Calu3 (cell line): ENCODE measurements around the gene PKHD1. TPM values are rescaled to one million over a fixed set of nuclear protein-coding genes. Genes with fewer than 3 reads are reported as not detected.

Experiments used
- BruUV-seq: library from RNA; stranded (reverse); fragments of 400-500 nt; replicated peaks from 2 replicates; lab custom pipeline; 2021; lab: Mats Ljungman, UMichigan
- CTCF ChIA-PET: fragments of 300-600 bp; sonication (Branson Sonifier 250); formaldehyde crosslinking; loops from one replicate; lab custom pipeline; 2022; ENCODE audit warnings: antibody characterized with exemption; lab: Charles Lee
- DNase-seq: peaks from one replicate; pipeline ENCODE4 v3.0.0; 2022
- H3K27ac Mint-ChIP-seq: one replicate; pipeline ENCODE4 v1.8.0; 2022; ENCODE audit warnings: mixed read lengths; ENCODE audit not compliant: unreplicated experiment
- H3K27me3 Mint-ChIP-seq: one replicate; pipeline ENCODE4 v1.8.0; 2022; ENCODE audit warnings: mixed read lengths; ENCODE audit not compliant: unreplicated experiment
- H3K36me3 Mint-ChIP-seq: one replicate; pipeline ENCODE4 v1.8.0; 2022; ENCODE audit warnings: mild to moderate bottlenecking, moderate library complexity, mixed read lengths; ENCODE audit not compliant: insufficient read depth, unreplicated experiment
- H3K4me1 Mint-ChIP-seq: one replicate; pipeline ENCODE4 v1.8.0; 2022; ENCODE audit warnings: mild to moderate bottlenecking, low read depth, mixed read lengths; ENCODE audit not compliant: unreplicated experiment
- H3K4me3 Mint-ChIP-seq: one replicate; pipeline ENCODE4 v1.8.0; 2022; ENCODE audit warnings: mild to moderate bottlenecking, low read depth, moderate library complexity, mixed read lengths; ENCODE audit not compliant: unreplicated experiment
- H3K9me3 Mint-ChIP-seq: one replicate; pipeline ENCODE4 v1.8.0; 2022; ENCODE audit warnings: low read depth, mixed read lengths; ENCODE audit not compliant: unreplicated experiment
- intact Hi-C: fragments of 100-400 bp; cut with micrococcal nuclease; formaldehyde crosslinking; loops from one replicate; pipeline ENCODE4 v1.10.0; 2022; ENCODE audit not compliant: unreplicated experiment
- total RNA-seq: library from RNA; stranded (reverse); gene quantifications from 2 replicates; pipeline ENCODE4 v1.2.3, GENCODE V29; 2022
- TF ChIP-seq, protein P1 (sequence below): fragments of 200-600 bp; IDR thresholded peaks from one replicate; pipeline ENCODE4 v1.8.0; 2022; ENCODE audit warnings: antibody characterized with exemption; ENCODE audit not compliant: unreplicated experiment

PKHD1 gene
- total RNA-seq, 1 experiment from 2014 or later: 25.2 TPM

DNA sequence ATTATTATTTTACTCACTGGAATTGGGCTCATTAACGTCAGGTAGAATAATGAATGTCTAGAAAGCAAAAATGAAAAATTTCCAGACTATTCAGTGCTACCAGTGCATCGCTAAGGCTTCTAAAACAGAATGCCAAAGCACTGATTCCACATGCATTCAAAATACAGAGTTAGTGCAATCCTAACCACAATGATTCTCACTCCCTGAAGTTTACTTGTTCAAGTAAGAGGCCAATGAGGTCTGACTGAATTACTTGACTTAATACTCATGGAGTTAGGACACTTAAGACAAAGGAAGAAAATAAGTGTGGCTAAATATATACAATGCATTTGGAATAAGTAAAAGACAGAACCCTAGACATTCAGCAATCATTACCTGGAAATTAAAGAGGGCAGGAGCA, 220.5 kb downstream of the PKHD1 start:
- H3K4me1 Mint-ChIP-seq: peaks cover 14% of the 10 kb centered on the region
- no peaks in the 10 kb centered on the region for H3K9me3 Mint-ChIP-seq
- DNase-seq: no peak
- no peak overlapping the region for H3K27ac Mint-ChIP-seq
- H3K27me3 Mint-ChIP-seq: no peaks in the 10 kb centered on the region
- BruUV-seq: no TSS peak
- TF ChIP-seq, protein P1, sequence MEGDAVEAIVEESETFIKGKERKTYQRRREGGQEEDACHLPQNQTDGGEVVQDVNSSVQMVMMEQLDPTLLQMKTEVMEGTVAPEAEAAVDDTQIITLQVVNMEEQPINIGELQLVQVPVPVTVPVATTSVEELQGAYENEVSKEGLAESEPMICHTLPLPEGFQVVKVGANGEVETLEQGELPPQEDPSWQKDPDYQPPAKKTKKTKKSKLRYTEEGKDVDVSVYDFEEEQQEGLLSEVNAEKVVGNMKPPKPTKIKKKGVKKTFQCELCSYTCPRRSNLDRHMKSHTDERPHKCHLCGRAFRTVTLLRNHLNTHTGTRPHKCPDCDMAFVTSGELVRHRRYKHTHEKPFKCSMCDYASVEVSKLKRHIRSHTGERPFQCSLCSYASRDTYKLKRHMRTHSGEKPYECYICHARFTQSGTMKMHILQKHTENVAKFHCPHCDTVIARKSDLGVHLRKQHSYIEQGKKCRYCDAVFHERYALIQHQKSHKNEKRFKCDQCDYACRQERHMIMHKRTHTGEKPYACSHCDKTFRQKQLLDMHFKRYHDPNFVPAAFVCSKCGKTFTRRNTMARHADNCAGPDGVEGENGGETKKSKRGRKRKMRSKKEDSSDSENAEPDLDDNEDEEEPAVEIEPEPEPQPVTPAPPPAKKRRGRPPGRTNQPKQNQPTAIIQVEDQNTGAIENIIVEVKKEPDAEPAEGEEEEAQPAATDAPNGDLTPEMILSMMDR: no peak
- CTCF ChIA-PET: no interaction called here
- no peak overlapping the region for H3K4me3 Mint-ChIP-seq
- intact Hi-C loops: no loop called here
- no peaks in the 10 kb centered on the region for H3K36me3 Mint-ChIP-seq

DNA sequence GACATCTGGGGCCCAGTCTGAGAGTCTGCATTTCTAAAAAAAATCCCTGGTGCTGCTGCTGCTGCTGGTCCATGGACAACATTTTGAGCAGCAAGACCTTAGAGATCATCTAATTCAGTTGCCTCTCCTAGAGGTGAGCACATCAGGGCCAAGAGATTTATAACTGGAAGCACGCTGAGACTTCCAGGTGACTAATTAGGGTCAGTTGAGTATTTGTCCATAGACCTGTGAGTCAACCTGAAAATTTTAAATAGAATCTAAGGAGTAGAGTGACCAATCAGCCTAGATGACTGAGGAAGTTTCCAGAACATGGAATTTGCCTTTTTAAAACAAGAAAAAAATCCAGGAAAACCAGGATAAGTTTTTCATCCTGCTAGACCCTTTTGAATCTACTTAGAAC, 221.4 kb downstream of the PKHD1 start:
- CTCF ChIA-PET: no interaction called here
- H3K27ac Mint-ChIP-seq: no peak overlapping the region
- H3K9me3 Mint-ChIP-seq: no peaks in the 10 kb centered on the region
- no peak for DNase-seq
- H3K27me3 Mint-ChIP-seq: no peaks in the 10 kb centered on the region
- no peak overlapping the region for H3K4me3 Mint-ChIP-seq
- H3K4me1 Mint-ChIP-seq: peaks cover 14% of the 10 kb centered on the region
- no TSS peak for BruUV-seq
- TF ChIP-seq, protein P1: no peak
- H3K36me3 Mint-ChIP-seq: no peaks in the 10 kb centered on the region
- intact Hi-C loops: no loop called here

DNA sequence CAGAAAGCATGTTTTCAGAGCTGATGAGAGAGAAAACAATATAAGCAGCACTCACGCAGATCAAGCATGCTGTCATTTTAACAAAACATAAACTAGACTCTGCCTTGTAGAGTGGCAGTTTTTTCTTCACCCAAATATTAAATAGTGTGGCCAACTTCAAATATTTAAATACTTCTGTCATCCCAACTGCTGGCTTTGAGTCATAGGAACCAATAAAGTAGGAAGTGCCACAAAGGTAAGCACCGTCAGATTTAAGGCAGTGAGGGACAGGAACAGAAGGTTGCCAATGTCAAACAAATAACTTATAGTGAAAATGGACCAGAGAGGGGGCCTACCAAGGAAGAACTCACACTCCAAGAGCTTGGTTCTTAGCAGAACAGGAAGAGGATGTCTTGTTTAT, 222.2 kb downstream of the PKHD1 start:
- Mint-ChIP-seq H3K36me3 (no peaks in the 10 kb centered on the region), H3K27ac (no peak overlapping the region), H3K9me3 (no peaks in the 10 kb centered on the region), H3K4me1 (peaks cover 14% of the 10 kb centered on the region), H3K4me3 (no peak overlapping the region), H3K27me3 (no peaks in the 10 kb centered on the region)
- no TSS peak for BruUV-seq
- no peak for DNase-seq
- intact Hi-C loops: no loop called here
- CTCF ChIA-PET: no interaction called here
- TF ChIP-seq, protein P1: no peak

DNA sequence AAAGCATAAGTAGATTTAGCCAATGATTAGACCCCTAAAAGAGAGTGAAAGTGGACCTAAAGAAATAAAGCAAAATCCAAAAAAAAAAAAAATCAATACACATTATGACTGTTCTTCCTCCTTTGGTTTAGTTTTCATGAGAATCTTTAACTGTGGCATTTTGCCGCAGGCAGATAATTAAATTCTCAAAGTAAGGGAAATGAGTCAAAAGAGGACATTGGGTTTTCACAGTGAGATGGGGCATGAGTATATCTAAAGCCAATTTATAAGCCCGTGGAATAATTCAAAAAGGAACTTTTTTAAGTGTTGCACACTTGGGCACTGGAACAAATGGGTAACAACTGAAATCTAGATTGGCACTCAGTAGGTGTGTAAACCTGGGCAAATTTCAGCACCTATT, 230.3 kb downstream of the PKHD1 start:
- Mint-ChIP-seq H3K9me3 (peaks cover 3% of the 10 kb centered on the region), H3K4me3 (no peak overlapping the region), H3K27ac (no peak overlapping the region), H3K27me3 (no peaks in the 10 kb centered on the region), H3K36me3 (peaks cover 10% of the 10 kb centered on the region), H3K4me1 (peaks cover 8% of the 10 kb centered on the region)
- TF ChIP-seq, protein P1: no peak
- CTCF ChIA-PET: no interaction called here
- no TSS peak for BruUV-seq
- intact Hi-C loops: loop anchor here (10.0 kb wide), 1 partner anchor 1042 kb away; the partner anchor contains the start of gene TFAP2B
- DNase-seq: no peak
